HG03103 (cell line): Measurements from ENCODE around the gene PIM1.
"Not testable (repeated sequence)": the region's sequence is repeated elsewhere in the genome, so short reads cannot be mapped to it uniquely, and the experiment has no call there.

Experiments used
- ATAC-seq: cut with Tn5 transposase; IDR thresholded peaks from one replicate; pipeline ENCODE4 v1.9.1; 2021; ENCODE audit warnings: low read depth; ENCODE audit not compliant: unreplicated experiment

PIM1 gene

GRCh38 chr6:37185949-37186720 is 16.2 kb downstream of the PIM1 start:
- ATAC-seq, result not testable (repeated sequence)

DNA sequence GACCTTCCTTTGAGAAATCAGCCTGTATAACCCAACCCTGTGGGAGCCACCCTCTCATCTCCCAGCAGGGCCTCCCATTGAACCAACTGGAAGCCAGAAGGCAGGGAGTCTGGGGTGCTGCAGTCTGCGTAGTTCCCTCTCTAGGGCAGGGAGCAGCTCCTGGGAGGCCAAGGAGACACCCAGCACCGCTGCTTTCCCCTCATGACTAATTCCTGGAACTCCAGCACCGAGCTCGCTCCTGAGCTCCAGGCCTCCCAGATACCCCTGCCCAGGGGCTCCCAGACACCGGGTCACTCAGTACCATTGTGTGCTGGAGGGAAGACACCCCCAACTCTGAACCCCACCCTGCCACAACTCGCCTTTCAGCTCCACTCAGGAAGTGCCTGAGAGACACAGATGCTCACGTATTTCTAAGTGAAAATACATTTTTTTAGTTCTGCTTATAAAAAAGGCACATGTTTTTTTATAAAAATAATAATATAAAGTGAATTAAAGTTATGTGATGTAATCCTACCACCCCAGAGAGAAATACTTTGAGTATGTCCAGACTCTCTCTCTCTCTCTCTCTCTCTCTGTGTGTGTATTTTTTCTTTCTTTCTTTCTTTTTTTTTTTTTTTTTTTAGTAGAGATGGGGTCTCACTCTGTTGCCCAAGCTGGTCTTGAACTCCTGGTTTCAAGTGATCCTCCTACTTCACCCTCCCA is 17.5 kb downstream of the PIM1 start:
- ATAC-seq, result no peak

GRCh38 chr6:37188962-37189510 is 19.1 kb downstream of the PIM1 start:
- no peak for ATAC-seq

DNA sequence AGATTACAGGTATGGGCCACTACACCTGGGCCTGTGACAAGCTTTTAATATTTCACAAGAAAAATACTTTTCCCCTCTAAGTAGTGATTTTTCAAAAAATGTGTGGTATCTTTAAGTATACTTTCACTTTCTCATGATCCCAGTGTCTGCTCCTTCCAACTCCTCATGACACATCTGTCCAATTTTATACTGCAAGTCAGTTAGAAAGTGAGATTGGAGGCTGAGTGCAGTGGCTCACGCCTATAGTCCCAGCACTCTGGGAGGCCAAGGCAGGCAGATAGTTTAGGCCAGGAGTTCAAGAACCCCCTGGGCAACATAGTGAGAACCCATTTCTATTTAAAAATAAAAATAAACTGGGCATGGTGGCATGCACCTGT is 20.2 kb downstream of the PIM1 start:
- ATAC-seq, result no peak

DNA sequence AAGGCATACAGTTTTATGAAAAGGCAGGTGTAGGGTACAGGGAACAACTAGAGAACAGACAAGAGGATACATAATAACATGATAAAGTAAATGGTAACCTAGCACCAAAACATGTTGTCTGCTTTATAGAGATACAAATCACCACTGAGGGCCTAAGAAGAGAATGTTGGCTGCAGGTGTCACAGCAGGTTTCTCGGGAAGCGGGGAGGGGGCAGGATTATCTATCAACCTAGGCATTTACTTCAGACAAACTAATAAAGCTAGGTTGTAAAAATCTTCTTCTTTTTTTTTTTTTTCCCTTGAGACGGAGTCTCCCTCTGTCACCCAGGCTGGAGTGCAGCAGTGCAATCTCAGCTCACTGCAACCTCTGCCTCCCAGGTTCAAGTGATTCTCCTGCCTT is 22.7 kb downstream of the PIM1 start:
- no peak for ATAC-seq

GRCh38 chr6:37194886-37195285 is 24.9 kb downstream of the PIM1 start:
- ATAC-seq, result not testable (repeated sequence)

DNA sequence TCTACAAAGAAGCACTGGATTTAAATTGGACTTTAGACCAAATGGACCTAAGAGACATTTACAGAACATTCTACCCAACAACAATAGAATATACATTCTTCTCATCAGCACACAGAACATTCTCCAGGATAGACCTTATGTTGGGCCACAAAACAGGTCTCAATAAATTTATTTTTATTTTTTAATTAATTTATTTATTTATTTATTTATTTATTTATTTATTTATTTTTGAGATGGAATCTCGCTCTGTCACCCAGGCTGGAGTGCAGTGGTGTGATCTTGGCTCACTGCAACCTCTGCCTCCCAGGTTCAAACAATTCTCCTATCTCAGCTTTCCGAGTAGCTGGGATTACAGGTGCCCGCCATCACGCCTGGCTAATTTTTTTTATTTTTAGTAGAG is 26.5 kb downstream of the PIM1 start:
- not testable (repeated sequence) for ATAC-seq

DNA sequence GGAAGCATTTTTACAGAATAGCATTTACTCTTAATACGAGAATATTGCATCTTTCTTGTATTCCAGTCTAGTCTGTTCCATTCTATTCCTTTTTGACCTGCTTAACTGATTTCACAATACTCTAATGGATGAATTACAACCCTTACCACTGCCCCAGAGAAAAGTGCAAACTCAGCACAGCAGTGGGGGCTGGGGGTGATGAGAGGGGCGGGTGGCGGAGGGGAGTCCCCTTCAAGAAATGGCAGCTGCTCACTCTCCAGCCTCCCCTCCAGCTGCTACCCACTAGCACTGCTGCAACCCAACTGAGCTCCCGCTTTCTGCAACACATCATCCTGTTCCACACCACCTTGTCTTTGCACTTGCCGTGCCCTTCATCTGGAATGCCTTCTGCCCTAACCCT is 30.1 kb downstream of the PIM1 start:
- no peak for ATAC-seq

GRCh38 chr6:37201726-37202125 is 31.8 kb downstream of the PIM1 start:
- ATAC-seq, result no peak

DNA sequence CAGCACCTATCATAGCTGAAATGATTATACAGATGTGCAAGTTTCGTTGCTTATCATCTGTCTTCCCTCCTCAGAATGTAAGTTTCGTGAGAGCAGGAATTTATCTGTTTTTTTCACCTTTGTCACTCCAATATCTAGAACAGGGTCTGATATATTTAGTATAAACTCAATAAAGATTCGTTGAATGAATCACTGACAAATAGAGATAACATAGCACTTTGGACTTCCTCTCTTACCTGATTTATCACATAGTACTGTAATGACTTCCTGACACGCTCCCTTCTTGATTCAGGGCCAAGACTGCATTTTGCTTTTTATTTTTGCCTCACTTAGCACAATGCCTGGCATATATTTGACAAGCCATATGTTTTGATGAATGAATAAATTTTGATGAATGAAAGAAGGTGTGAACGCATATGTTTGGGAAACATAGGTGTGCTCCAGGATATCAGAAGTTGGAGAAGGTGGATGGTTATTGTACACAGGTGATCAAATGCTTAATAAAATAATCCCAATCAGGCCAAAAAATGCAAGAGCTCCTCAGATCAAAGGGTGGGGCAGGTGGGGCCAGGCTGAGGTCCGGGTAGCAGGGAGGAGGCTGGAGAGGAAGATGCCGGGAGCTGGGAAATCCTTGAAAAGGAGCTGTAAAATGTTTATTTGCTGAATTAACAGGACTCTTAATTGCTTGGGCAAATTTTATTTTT is 33.0 kb downstream of the PIM1 start:
- no peak for ATAC-seq

GRCh38 chr6:37204014-37204751 is 34.2 kb downstream of the PIM1 start:
- ATAC-seq, result no peak

DNA sequence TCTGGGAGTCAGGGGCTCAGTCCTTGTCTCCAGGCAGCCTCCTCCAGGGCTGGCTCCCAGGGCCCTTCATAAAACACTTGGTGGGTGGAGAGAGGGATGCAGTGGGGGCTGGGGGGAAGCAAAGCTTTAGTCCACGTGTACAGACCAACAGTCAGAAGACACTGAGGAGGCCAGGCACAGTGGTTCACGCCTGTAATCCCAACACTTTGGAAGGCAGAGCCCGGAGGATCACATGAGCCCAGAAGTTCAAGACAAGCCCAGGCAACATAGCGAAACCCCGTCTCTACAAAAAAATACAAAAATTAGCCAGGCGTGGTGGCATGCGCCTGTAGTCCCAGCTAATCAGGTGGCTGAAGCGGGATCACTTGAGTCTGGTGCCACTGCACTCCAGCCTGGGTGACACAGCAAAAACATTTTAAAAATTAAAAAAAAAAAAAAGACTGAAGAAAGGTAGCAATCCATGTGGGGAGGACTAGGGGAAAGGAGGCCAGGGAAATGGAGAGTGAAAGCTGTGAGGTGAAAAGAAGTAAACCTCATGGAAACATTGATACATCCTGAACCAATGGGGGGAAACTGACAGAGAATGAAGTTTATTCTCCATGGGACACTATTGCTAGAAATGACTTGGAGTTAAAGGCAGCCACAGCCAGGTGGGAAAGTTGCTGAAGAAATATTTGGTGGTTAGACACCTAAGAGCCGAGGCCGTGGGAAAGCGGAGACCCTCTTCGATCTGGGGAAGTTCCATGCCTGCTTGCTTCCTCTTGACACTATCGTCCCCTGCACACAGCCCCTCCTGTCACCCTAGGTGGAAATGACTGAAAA is 35.4 kb downstream of the PIM1 start:
- ATAC-seq, result no peak

DNA sequence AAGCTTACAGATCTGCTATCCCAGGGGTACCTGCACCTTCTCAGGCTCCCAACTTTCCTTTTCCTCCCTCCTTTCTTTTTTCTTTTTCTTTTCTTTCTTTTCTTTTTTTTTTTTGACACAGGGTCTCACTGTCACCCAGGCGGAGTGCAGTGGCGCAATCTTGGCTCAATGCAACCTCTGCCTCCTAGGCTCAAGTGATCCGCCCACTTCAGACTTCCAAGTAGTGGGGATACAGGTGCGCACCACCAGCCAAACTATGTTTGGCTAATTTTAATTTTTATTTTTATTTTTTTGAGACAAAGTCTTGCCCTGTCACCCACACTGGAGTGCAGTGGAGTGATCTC is 36.0 kb downstream of the PIM1 start:
- no peak for ATAC-seq

GRCh38 chr6:37206622-37207021 is 36.7 kb downstream of the PIM1 start:
- ATAC-seq, result no peak

DNA sequence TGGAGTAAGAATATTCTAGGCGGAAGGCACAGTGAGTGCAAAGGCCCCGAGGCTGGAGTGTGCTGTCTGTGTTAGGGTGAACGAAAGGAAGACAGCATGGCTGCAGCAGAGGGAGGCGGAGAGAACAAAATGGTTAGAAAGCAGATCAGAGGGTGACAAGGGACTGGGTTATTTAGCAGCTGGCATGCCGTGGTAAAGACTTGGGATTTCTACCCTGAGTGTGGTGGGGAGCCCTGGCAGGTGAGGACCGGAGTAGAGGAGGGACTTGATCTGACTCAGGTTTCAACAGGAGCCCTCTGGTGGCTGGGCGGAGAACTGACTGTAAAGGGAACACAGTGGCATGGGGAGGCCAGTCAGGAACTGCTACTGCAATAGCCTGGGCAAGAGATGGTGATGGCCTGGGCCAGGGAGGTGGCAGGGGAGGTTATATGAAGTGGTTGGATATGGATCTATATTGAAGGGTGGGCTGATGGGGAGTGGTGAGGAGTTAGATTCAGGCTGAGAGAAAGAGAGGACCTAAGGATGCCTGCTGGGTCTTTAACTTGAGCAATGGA is 38.0 kb downstream of the PIM1 start:
- no peak for ATAC-seq

- ATAC-seq, result no peak
These were observed 38.8 kb downstream of the PIM1 start for GRCh38 chr6:37208793-37209192.

GRCh38 chr6:37209461-37210205 is 39.7 kb downstream of the PIM1 start:
- ATAC-seq, result no peak

DNA sequence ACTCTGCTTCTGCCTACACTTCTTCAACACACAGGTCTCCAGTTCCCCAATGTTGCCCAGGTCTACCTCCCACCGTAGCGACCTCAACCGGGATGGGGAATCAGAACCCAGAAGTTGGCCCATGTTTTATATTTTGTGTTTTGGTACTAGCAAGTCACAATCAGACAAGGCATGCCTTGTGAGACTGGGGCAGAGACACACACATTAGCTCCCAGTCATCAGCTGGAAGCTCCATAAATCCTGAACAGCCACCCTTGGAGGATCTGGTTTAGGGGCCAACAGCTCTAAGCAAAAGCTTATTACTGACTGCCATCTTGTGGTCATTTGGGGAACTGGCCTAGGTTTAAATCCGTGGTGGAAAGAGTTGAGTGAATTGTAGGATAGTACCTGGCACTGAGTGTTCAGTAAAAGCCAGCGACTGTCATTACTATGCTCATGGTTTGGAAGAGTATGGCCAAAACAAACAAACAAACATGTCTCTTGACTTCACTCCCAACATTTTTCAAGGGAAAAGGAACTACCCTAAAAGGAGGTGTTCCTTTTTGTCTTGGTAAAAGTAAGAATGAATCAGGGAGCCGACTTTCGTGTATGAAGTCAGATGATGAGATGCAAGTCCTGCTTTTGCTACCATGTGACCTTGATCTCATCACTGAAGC is 40.5 kb downstream of the PIM1 start:
- no peak for ATAC-seq
